OCI-LY3 (cell line): ENCODE results near the gene PERM1.

ENCODE experiments used
- EZH2phosphoT487 ChIP-seq: fragments of 200-600 bp; shearing (Covaris generic); IDR thresholded peaks from 2 replicates; pipeline ENCODE4 v1.6.1; 2018; ENCODE audit warnings: antibody characterized with exemption, mixed run types, low read depth
- TF ChIP-seq, protein P1 (sequence below): fragments of 200-600, 300-600 bp; sonication (generic); IDR thresholded peaks from 2 replicates; pipeline ENCODE4 v1.5.1; 2014; ENCODE audit warnings: antibody characterized with exemption, low read length, low read depth

- TF ChIP-seq, protein P1, sequence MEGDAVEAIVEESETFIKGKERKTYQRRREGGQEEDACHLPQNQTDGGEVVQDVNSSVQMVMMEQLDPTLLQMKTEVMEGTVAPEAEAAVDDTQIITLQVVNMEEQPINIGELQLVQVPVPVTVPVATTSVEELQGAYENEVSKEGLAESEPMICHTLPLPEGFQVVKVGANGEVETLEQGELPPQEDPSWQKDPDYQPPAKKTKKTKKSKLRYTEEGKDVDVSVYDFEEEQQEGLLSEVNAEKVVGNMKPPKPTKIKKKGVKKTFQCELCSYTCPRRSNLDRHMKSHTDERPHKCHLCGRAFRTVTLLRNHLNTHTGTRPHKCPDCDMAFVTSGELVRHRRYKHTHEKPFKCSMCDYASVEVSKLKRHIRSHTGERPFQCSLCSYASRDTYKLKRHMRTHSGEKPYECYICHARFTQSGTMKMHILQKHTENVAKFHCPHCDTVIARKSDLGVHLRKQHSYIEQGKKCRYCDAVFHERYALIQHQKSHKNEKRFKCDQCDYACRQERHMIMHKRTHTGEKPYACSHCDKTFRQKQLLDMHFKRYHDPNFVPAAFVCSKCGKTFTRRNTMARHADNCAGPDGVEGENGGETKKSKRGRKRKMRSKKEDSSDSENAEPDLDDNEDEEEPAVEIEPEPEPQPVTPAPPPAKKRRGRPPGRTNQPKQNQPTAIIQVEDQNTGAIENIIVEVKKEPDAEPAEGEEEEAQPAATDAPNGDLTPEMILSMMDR, result no peak
- no peak for TF ChIP-seq EZH2phosphoT487
These were observed 23.1 kb upstream of the PERM1 start for GRCh38 chr1:1004780-1005697.
